Measurements from ENCODE around the gene CAMTA1.

DNA sequence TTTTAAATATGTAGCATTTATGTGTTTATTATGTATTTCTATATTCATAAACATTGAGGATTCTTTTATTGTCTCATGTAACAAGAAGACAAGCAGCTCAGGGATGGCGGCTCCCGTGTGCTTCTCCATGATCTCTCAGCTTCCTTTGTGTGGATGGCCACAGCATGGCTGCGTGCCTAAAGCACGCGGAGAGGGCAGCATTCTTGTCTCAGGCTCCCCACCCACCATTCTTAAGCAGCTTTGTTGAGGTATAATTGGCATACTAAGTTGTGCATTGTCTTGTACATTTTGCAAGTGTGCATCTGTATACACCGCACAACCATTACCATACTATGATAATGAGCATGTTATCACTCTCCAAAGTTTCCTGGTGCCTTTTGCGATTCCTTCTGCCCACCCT lies 81.6 kb downstream of the CAMTA1 start:
- TF ChIP-seq, protein P1, sequence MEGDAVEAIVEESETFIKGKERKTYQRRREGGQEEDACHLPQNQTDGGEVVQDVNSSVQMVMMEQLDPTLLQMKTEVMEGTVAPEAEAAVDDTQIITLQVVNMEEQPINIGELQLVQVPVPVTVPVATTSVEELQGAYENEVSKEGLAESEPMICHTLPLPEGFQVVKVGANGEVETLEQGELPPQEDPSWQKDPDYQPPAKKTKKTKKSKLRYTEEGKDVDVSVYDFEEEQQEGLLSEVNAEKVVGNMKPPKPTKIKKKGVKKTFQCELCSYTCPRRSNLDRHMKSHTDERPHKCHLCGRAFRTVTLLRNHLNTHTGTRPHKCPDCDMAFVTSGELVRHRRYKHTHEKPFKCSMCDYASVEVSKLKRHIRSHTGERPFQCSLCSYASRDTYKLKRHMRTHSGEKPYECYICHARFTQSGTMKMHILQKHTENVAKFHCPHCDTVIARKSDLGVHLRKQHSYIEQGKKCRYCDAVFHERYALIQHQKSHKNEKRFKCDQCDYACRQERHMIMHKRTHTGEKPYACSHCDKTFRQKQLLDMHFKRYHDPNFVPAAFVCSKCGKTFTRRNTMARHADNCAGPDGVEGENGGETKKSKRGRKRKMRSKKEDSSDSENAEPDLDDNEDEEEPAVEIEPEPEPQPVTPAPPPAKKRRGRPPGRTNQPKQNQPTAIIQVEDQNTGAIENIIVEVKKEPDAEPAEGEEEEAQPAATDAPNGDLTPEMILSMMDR (IDR thresholded peaks at IDR 0.05; ENCODE audit: poor library complexity), result no peak
- TF ChIP-seq EZH2 (IDR thresholded peaks at IDR 0.05; ENCODE audit: borderline replicate concordance), result no peak
- no peak for TF ChIP-seq EZH2phosphoT487 (IDR thresholded peaks at IDR 0.05; ENCODE audit: low read depth, severe bottlenecking, unreplicated experiment)

Data from hepatocyte (in vitro differentiated cells).